HG03196 (cell line): Measurements from ENCODE around the gene SOCS7.

Source experiments
- ATAC-seq: cut with Tn5 transposase; IDR thresholded peaks from one replicate; pipeline ENCODE4 v1.9.1; 2021; ENCODE audit not compliant: unreplicated experiment

SOCS7 gene, protein sequence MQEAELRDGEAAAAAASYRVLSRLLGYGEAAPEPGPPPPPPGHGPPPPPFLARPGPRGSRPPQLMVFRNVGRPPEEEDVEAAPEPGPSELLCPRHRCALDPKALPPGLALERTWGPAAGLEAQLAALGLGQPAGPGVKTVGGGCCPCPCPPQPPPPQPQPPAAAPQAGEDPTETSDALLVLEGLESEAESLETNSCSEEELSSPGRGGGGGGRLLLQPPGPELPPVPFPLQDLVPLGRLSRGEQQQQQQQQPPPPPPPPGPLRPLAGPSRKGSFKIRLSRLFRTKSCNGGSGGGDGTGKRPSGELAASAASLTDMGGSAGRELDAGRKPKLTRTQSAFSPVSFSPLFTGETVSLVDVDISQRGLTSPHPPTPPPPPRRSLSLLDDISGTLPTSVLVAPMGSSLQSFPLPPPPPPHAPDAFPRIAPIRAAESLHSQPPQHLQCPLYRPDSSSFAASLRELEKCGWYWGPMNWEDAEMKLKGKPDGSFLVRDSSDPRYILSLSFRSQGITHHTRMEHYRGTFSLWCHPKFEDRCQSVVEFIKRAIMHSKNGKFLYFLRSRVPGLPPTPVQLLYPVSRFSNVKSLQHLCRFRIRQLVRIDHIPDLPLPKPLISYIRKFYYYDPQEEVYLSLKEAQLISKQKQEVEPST

DNA sequence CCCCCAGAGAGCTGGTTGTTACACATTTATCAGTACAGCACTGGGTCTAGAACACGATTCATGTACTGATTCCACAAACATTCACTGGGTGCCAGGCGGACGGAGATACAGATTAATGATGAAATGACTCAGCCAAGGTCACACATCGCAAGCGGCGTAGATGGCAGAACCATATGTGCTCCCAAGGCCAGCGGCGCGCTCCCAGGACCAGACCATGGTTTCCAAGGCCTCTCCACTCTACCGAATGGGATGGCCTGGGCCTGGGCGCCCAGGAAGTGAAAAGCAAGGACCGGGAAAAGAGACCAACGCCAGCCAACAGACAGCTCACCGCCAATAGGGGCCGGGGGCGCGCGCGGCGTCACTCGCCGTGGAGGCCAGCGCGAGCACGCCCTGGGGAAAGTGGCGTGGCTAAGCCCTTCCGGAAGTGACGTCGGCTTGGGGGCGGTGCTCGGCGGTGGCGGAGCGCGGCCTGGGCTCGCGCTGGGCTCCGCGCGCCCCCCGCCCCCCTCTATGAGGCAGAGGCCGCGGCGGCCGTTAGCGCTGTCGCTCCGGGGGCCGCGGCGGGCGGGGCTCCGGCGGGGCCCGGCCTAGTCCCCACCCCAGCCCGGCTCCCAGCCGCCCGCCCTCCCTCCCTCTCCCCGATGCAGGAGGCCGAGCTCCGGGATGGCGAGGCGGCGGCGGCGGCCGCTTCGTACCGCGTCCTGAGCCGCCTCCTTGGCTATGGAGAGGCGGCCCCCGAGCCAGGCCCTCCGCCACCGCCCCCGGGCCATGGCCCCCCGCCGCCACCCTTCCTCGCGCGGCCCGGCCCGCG lies at the start of gene SOCS7:
Gene SOCS7, plus strand, starts transcription at position 433 of the 811 bp plus-strand sequence. Its CDS starts 209 bp downstream, at position 642.
- ATAC-seq, result peak; percentile 81

DNA sequence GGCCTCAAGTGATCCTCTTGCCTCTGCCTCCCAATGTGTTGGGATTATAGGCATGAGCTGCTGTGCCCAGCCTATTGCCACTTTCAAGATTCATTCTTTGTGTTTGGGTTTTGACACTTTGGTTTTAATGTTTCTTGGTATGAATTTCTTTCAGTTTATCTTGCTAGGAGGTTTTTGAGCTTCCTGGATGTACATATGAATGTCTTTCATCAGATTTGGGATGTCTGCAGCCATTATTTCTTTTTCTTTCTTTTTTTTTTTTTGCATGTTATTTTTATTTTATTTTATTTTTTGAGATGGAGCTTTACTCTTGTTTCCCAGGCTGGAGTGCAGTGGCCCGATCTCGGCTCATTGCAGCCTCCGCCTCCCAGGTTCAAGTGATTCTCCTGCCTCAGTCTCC lies 36.1 kb upstream of the SOCS7 start:
- ATAC-seq, result no peak

GRCh38 chr17:38317081-38317480 lies 34.6 kb upstream of the SOCS7 start:
- no peak for ATAC-seq

GRCh38 chr17:38320482-38320881 lies 31.2 kb upstream of the SOCS7 start:
- no peak for ATAC-seq

DNA sequence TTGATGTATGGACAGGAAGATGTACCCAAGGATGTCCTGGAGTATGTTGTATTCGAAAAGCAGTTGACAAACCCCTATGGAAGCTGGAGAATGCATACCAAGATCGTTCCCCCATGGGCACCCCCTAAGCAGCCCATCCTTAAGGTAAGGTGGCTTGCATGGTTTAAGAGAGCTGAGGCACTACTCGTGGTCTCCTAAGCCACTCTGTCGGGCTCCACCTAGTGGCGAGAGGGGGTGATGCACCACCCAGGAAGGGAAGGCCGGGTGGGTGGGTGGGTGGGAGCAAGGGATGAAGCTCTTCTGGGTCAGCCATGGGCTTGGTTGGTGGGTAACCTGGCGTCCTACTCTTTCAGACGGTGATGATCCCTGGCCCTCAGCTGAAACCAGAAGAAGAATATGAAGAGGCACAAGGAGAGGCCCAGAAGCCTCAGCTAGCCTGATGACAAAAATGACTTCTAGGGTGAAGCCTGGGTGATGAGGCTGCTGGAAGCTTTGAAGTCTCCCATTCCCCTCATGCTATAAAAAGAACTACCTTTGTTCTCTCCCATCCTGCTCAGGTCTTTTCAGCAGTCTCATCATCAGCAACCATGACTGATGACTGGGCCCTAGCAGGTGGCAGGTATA lies 29.4 kb upstream of the SOCS7 start:
- ATAC-seq, result no peak

- ATAC-seq, result no peak
These were observed 28.7 kb upstream of the SOCS7 start for GRCh38 chr17:38322897-38323296.

- no peak for ATAC-seq
These were observed 27.4 kb upstream of the SOCS7 start for GRCh38 chr17:38324141-38324697.

DNA sequence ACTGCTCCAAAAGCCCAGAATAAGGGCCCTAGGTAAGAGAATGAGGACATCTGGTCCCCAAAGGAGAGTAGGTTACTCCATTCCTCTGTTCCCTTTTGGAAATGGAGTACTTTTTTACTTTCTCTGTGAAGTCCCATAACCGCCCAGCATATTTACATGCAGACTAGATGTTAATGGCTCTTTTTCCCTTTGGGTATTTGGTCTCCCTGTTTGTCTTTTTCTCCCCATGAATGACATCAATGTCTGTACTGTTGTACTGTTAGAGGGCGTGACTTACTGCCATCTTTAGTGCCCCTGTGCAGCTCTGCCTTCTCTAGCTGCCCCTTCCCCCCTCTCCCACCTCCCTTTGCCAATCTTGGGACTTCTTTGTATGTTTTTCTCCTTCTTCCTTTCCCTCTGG lies 26.9 kb upstream of the SOCS7 start:
- ATAC-seq, result no peak

GRCh38 chr17:38325221-38325851 lies 26.3 kb upstream of the SOCS7 start:
- no peak for ATAC-seq

GRCh38 chr17:38326996-38327792 lies 24.4 kb upstream of the SOCS7 start:
- no peak for ATAC-seq

DNA sequence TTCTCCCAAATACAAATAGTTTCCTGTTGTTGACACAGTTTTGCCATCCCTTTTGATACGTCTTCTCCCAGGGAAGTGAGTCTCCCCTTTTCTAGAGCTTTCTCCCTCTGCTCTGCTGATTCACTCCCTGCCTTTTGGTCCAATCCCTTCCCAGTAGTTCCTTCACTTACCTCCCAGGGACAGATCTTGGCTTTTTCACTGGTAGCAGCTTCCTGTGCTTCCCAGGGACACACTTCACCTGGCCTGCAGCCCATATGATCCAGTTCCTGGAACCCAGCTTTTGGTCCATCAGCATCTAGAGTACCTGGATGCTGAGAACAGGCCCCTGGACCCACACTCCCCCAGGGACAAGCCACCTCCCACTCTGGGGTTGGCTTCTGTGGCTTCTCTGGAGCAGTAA lies 23.7 kb upstream of the SOCS7 start:
- ATAC-seq, result no peak

DNA sequence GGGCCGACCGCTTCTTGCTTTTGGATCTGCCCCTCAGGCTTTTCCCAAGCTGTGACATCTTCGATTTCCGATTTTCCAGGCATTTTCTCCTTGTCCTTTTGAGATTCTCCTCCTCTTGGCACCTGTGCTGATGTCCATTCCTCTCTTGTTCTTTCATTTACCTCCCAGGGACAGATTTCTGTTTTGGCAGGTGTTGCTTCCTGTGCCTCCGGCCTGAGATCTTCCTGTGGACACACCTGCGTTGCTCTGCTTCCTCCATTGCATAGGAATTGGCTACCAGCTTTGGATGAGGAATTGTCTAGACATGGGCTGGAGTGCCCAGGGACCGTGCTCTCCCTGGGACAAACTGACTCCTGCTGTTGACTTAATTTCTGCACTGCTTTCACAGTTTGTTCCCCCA lies 23.0 kb upstream of the SOCS7 start:
- ATAC-seq, result no peak

- ATAC-seq, result no peak
These were observed 22.4 kb upstream of the SOCS7 start for GRCh38 chr17:38329284-38329683.

DNA sequence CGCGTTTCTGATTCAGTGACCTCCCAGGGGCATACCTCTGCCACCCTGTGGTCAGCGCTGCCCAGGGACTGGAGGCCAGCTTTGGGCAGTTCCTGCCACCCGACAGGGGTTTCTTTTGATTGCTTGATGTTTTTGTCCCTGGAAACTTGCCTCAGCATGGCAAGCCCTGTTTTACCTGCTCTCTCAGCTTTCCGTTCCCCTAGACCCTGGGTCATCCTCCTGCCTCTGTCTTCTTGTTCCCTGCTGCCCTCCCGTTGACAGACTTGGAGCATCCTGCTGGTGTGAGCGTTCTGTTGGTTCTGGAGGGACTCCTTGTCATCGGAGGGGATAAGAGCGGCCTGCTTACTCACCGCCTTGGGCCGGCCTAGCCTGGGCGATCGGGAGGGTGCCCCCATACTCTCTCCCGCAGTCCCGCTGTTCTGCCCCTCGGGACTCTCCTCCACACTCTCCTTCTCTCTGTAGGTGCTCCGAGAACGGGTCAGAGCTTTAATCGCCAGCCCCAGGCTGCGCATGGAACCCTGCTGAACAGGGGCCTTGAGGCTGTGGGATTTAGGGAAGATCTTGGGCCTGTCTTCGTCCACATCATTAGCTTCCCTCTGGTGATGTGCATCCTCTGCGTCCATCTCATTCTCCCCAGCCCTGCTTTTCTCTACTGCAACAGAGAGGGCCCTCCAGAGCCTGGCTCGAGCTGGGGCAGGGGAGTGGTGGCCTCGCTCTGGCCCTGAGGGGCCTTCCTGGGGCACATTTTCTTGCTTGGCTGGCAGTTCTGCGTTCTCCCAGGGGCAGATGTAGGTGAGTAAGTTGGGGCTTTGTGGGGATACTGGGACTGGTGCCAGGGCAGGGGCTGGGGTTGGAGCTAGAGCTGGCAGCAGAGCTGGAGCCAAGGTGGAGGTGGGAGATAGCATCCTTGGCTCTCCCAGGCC lies 21.6 kb upstream of the SOCS7 start:
- no peak for ATAC-seq

GRCh38 chr17:38330941-38331411 lies 20.7 kb upstream of the SOCS7 start:
- no peak for ATAC-seq

GRCh38 chr17:38332735-38333134 lies 18.9 kb upstream of the SOCS7 start:
- no peak for ATAC-seq

- no peak for ATAC-seq
These were observed 17.9 kb upstream of the SOCS7 start for GRCh38 chr17:38333635-38334295.
